H1 (cell line): ENCODE measurements around the gene UBASH3B. TPM values are rescaled to one million over a fixed set of nuclear protein-coding genes. Genes with fewer than 3 reads are reported as not detected.

Experiments
- CTCF ChIA-PET: fragments of 300-600 bp; sonication (Branson Sonifier 250); formaldehyde crosslinking; loops from one replicate; lab custom pipeline; 2021; ENCODE audit not compliant: partially characterized antibody; lab: Charles Lee
- POLR2A ChIA-PET: fragments of 300-600 bp; sonication (Branson Sonifier 250); formaldehyde crosslinking; loops from one replicate; lab custom pipeline; 2021; ENCODE audit warnings: inconsistent platforms; ENCODE audit not compliant: partially characterized antibody; lab: Charles Lee
- DNase-seq, 2 experiments: peaks; one replicate each; pipeline versions ENCODE4 v3.0.0 to v3.0.0-alpha.2; 2010 to 2022; ENCODE audit warnings: low spot score in 2 of 2, low read depth in 1 of 2, mixed read lengths in 1 of 2
- FAIRE-seq: peaks from 2 replicates; lab custom pipeline; 2011; peaks lifted over from hg19 to GRCh38; lab: Jason Lieb, UNC
- H2AFZ ChIP-seq: 2 replicates; pipeline ENCODE4 v1.8.1; 2012; ENCODE audit warnings: low read length, inconsistent platforms
- H2AK5ac ChIP-seq: 2 replicates; pipeline ENCODE4 v1.6.1; 2013; ENCODE audit warnings: low read depth, low read length
- H2BK120ac ChIP-seq: replicated peaks from 2 replicates; pipeline ENCODE3; 2013; ENCODE audit warnings: low read depth, low read length, inconsistent platforms
- H2BK12ac ChIP-seq: 2 replicates; pipeline ENCODE4 v1.6.1; 2013; ENCODE audit warnings: low read depth, low read length
- H2BK15ac ChIP-seq: 2 replicates; pipeline ENCODE4 v1.6.1; 2013; ENCODE audit warnings: low read length
- H2BK20ac ChIP-seq: 2 replicates; pipeline ENCODE4 v1.6.1; 2013; ENCODE audit warnings: low read length
- H2BK5ac ChIP-seq: 2 replicates; pipeline ENCODE4 v1.6.1; 2013; ENCODE audit warnings: low read depth, low read length
- H3K14ac ChIP-seq: 2 replicates; pipeline ENCODE4 v1.6.1; 2013; ENCODE audit warnings: inconsistent platforms; ENCODE audit not compliant: insufficient read length
- H3K18ac ChIP-seq: 2 replicates; pipeline ENCODE4 v1.6.1; 2013; ENCODE audit warnings: low read length; ENCODE audit errors: extremely low read depth
- H3K23ac ChIP-seq: 2 replicates; pipeline ENCODE4 v1.6.1; 2013; ENCODE audit warnings: inconsistent platforms; ENCODE audit not compliant: insufficient read length
- H3K23me2 ChIP-seq: 2 replicates; pipeline ENCODE4 v1.6.1; 2013; ENCODE audit warnings: low read depth, low read length
- H3K27ac ChIP-seq: 2 replicates; pipeline ENCODE4 v1.6.1; 2011; ENCODE audit warnings: low read depth, low read length, inconsistent platforms
- H3K27me3 ChIP-seq, 4 experiments: replicated peaks in 1 of 4; 1 replicate in 1 of 4; 2 replicates in 3 of 4; pipeline versions ENCODE4 v1.6.1 to v1.8.1; 2011 to 2013; ENCODE audit warnings: low read length in 3 of 4, mild to moderate bottlenecking in 3 of 4, inconsistent platforms in 2 of 4, mixed read lengths in 2 of 4, moderate library complexity in 1 of 4; ENCODE audit not compliant: control insufficient read depth in 3 of 4, insufficient read depth in 3 of 4; ENCODE audit errors: extremely low read depth in 1 of 4
- H3K36me3 ChIP-seq, 4 experiments: 2 replicates each; pipeline versions ENCODE4 v1.6.1 to v1.8.1; 2011 to 2013; ENCODE audit warnings: mild to moderate bottlenecking in 4 of 4, low read length in 3 of 4, moderate library complexity in 2 of 4, control low read depth in 1 of 4, inconsistent platforms in 1 of 4; ENCODE audit not compliant: insufficient read depth in 4 of 4, control insufficient read depth in 2 of 4
- H3K4ac ChIP-seq: replicated peaks from 2 replicates; pipeline ENCODE3; 2013; ENCODE audit warnings: low read length, low read depth, mixed read lengths, inconsistent platforms; ENCODE audit not compliant: insufficient read length
- H3K4me1 ChIP-seq, 4 experiments: replicated peaks in 1 of 4; 1 replicate in 1 of 4; 2 replicates in 3 of 4; pipeline versions ENCODE4 v1.6.1 to v1.8.1; 2011 to 2013; ENCODE audit warnings: low read length in 3 of 4, inconsistent platforms in 2 of 4, mixed read lengths in 1 of 4; ENCODE audit not compliant: insufficient read depth in 4 of 4, control insufficient read depth in 3 of 4
- H3K4me2 ChIP-seq, 2 experiments: 2 replicates each; pipeline versions ENCODE4 v1.6.1 to v1.8.1; 2011 to 2013; ENCODE audit warnings: low read depth in 2 of 2, low read length in 2 of 2, control low read depth in 1 of 2, inconsistent platforms in 1 of 2, mild to moderate bottlenecking in 1 of 2; ENCODE audit not compliant: insufficient read depth in 1 of 2
- H3K4me3 ChIP-seq, 4 experiments: fragments of 200-600, 300-600 bp in 1 of 4; sonication (generic), shearing (Covaris generic), sonication (Bioruptor Twin) in 1 of 4; 2 replicates each; pipeline versions ENCODE4 v1.5.1 to v1.8.1; 2011 to 2016; ENCODE audit warnings: low read length in 4 of 4, low read depth in 3 of 4, control low read depth in 2 of 4, inconsistent platforms in 2 of 4, mild to moderate bottlenecking in 2 of 4, mixed read lengths in 1 of 4, moderate library complexity in 1 of 4; ENCODE audit not compliant: insufficient read depth in 2 of 4; ENCODE audit errors: extremely low read depth in 1 of 4
- H3K56ac ChIP-seq: replicated peaks from 2 replicates; pipeline ENCODE3; 2013; ENCODE audit warnings: low read depth, mild to moderate bottlenecking, mixed read lengths, low read length, inconsistent platforms; ENCODE audit not compliant: insufficient read length
- H3K79me1 ChIP-seq: 2 replicates; pipeline ENCODE4 v1.6.1; 2013; ENCODE audit warnings: low read depth, low read length, control low read depth
- H3K79me2 ChIP-seq, 2 experiments: 2 replicates each; pipeline versions ENCODE4 v1.6.1 to v1.8.1; 2012 to 2013; ENCODE audit warnings: low read length in 2 of 2, mild to moderate bottlenecking in 2 of 2, inconsistent platforms in 1 of 2; ENCODE audit not compliant: insufficient read depth in 2 of 2, control insufficient read depth in 1 of 2
- H3K9ac ChIP-seq, 4 experiments: replicated peaks in 1 of 4; 1 replicate in 1 of 4; 2 replicates in 3 of 4; pipeline versions ENCODE4 v1.6.1 to v1.8.1; 2011 to 2013; ENCODE audit warnings: low read depth in 3 of 4, low read length in 3 of 4, control low read depth in 2 of 4, mild to moderate bottlenecking in 2 of 4, moderate library complexity in 2 of 4, inconsistent platforms in 1 of 4; ENCODE audit errors: extremely low read depth in 1 of 4
- H3K9me3 ChIP-seq, 2 experiments: 2 replicates each; pipeline versions ENCODE4 v1.6.1 to v1.8.1; 2012 to 2013; ENCODE audit warnings: mild to moderate bottlenecking in 2 of 2, moderate library complexity in 2 of 2, control low read depth in 1 of 2, inconsistent platforms in 1 of 2, low read depth in 1 of 2, low read length in 1 of 2, mixed read lengths in 1 of 2; ENCODE audit not compliant: insufficient read depth in 2 of 2
- H4K20me1 ChIP-seq, 2 experiments: replicated peaks in 1 of 2; 2 replicates each; pipeline versions ENCODE3 to v1.8.1; 2011 to 2013; ENCODE audit warnings: inconsistent platforms in 2 of 2, low read length in 2 of 2, mild to moderate bottlenecking in 1 of 2; ENCODE audit not compliant: insufficient read depth in 2 of 2, control insufficient read depth in 1 of 2
- H4K5ac ChIP-seq: 2 replicates; pipeline ENCODE4 v1.6.1; 2013; ENCODE audit warnings: low read length, low read depth, mixed read lengths, inconsistent platforms; ENCODE audit not compliant: insufficient read length
- H4K8ac ChIP-seq: 2 replicates; pipeline ENCODE4 v1.8.0; 2013; ENCODE audit warnings: mild to moderate bottlenecking, moderate library complexity, low read length, inconsistent platforms; ENCODE audit not compliant: insufficient read depth; ENCODE audit errors: extremely low read depth
- H4K91ac ChIP-seq: replicated peaks from 2 replicates; pipeline ENCODE3; 2013; ENCODE audit warnings: low read length, mixed read lengths, inconsistent platforms; ENCODE audit not compliant: insufficient read length
- GABPA ChIP-seq: IDR thresholded peaks from 2 replicates; pipeline ENCODE4 v1.6.1; 2011; ENCODE audit warnings: mild to moderate bottlenecking, low read length, moderate library complexity, borderline replicate concordance; ENCODE audit not compliant: insufficient read depth
- KDM1A ChIP-seq: fragments of 200-600, 300-600 bp; sonication (generic); IDR thresholded peaks from 2 replicates; pipeline ENCODE4 v1.7.1; 2016; ENCODE audit warnings: mild to moderate bottlenecking, low read length, borderline replicate concordance
- NANOG ChIP-seq: IDR thresholded peaks from 2 replicates; pipeline ENCODE4 v1.6.1; 2011; ENCODE audit warnings: low read length, low read depth, mild to moderate bottlenecking, inconsistent platforms; ENCODE audit not compliant: insufficient read depth, poor library complexity, severe bottlenecking
- POLR2AphosphoS5 ChIP-seq: IDR thresholded peaks from 2 replicates; pipeline ENCODE4 v1.6.1; 2011; ENCODE audit warnings: low read depth, low read length
- RXRA ChIP-seq: IDR thresholded peaks from 2 replicates; pipeline ENCODE4 v1.6.1; 2011; ENCODE audit warnings: low read depth, mild to moderate bottlenecking, low read length, moderate library complexity; ENCODE audit not compliant: insufficient read depth
- SP1 ChIP-seq: IDR thresholded peaks from 2 replicates; pipeline ENCODE4 v1.6.1; 2011; ENCODE audit warnings: low read depth, low read length
- TAF1 ChIP-seq: IDR thresholded peaks from 2 replicates; pipeline ENCODE4 v1.6.1; 2011; ENCODE audit warnings: mild to moderate bottlenecking, low read depth, low read length
- TAF7 ChIP-seq: optimal IDR thresholded peaks from 2 replicates; pipeline ENCODE3; 2011; ENCODE audit warnings: low read depth, mild to moderate bottlenecking, inconsistent platforms, low read length, moderate library complexity, borderline replicate concordance
- TCF12 ChIP-seq: IDR thresholded peaks from 2 replicates; pipeline ENCODE4 v1.6.1; 2011; ENCODE audit warnings: low read depth, mild to moderate bottlenecking, low read length
- YY1 ChIP-seq: IDR thresholded peaks from 2 replicates; pipeline ENCODE4 v1.6.1; 2011; ENCODE audit warnings: low read depth, mild to moderate bottlenecking, low read length
- WGBS, 2 experiments: shearing (Covaris generic) in 1 of 2; methylation state at CpG; one replicate each; pipeline versions ENCODE4 v1.1.6 to v1.1.7; 2013 to 2015; ENCODE audit warnings: low lambda C conversion rate in 2 of 2, mixed read lengths in 2 of 2, inconsistent platforms in 1 of 2, low coverage in 1 of 2, missing lambda C conversion rate in 1 of 2; ENCODE audit not compliant: insufficient replicate concordance in 2 of 2, insufficient coverage in 1 of 2, insufficient read length in 1 of 2; ENCODE audit errors: extremely low coverage in 1 of 2, missing lambda C conversion rate in 1 of 2; 5-methylcytosine and 5-hydroxymethylcytosine counted together
- polyA plus RNA-seq, 7 experiments: library from polyadenylated mRNA; depleted of rRNA in 3 of 7; stranded (reverse) in 5 of 7; unstranded in 2 of 7; fragments of >200 nt in 5 of 7; fragments of 200-250 nt in 2 of 7; gene quantifications; 1 replicate in 5 of 7; 2 replicates in 1 of 7; 4 replicates in 1 of 7; pipeline versions ENCODE4 v1.2.1 to v1.2.3, GENCODE V29; 2011 to 2013; ENCODE audit warnings: missing spikeins in 2 of 7, mixed read lengths in 2 of 7
- total RNA-seq: library from RNA; stranded (reverse); fragmentation: NEBNext Ultra II Directional; extraction: Animal tissue kit (Norgen Biotek cat#: 25700); gene quantifications from 2 replicates; pipeline ENCODE4 v1.2.1, GENCODE V29; 2021
- TF ChIP-seq, protein P1 (sequence below): IDR thresholded peaks from 2 replicates; pipeline ENCODE4 v1.6.1; 2011; ENCODE audit warnings: low read length, improper control_type of control experiment

The UBASH3B gene
- total and polyA plus RNA-seq, 2 of the 8 experiments (the other 6 are each of a cell fraction or from before 2014, with no cell fraction given), result 7.5 to 9.5 TPM

- H3K79me2 ChIP-seq, result no peaks in the 10 kb centered on the region
- H3K23me2 ChIP-seq, result no peaks in the 10 kb centered on the region
- no peak overlapping the region for H2BK12ac ChIP-seq
- 0 out of 2 replicates have a peak overlapping the region, but pooled peaks have one; percentile 24 for H2BK5ac ChIP-seq
- no peaks in the 10 kb centered on the region for H3K79me1 ChIP-seq
- FAIRE-seq, result no peak
- no peak overlapping the region for H3K23ac ChIP-seq
- H2BK20ac ChIP-seq, result no peak overlapping the region
- H3K14ac ChIP-seq, result no peak overlapping the region
- no peaks in the 10 kb centered on the region for H4K20me1 ChIP-seq
- no peaks in the 10 kb centered on the region for H3K36me3 ChIP-seq
- H3K4ac ChIP-seq, result no peak overlapping the region
- H3K4me3 ChIP-seq, result no peak overlapping the region
- H3K18ac ChIP-seq, result no peak overlapping the region
- H4K5ac ChIP-seq, result no peak overlapping the region
- H4K8ac ChIP-seq, result no peak overlapping the region
- POLR2A ChIA-PET, result no interaction called here
- no peak overlapping the region for H2AK5ac ChIP-seq
- no peak overlapping the region for H2AFZ ChIP-seq
- no peak overlapping the region for H2BK120ac ChIP-seq
- CTCF ChIA-PET, result interaction anchor here (0.7 to 24.9 kb wide), 5 partner anchors 12 to 154 kb away, joined by 4 to 356 read pairs (median 76); no protein-coding TSS in a partner anchor
- no peak for DNase-seq
- no peak overlapping the region for H3K4me2 ChIP-seq
- no peaks in the 10 kb centered on the region for H3K27me3 ChIP-seq
- H2BK15ac ChIP-seq, result no peak overlapping the region
- no peak overlapping the region for H3K27ac ChIP-seq
- no peak overlapping the region for H3K56ac ChIP-seq
- no peaks in the 10 kb centered on the region for H3K9me3 ChIP-seq
- H3K4me1 ChIP-seq, result peaks cover 0 to 2% (median 0%) of the 10 kb centered on the region in 4 experiments; a peak in 3 of 7 replicates
- TF ChIP-seq POLR2AphosphoS5, result no peak
- TF ChIP-seq NANOG, result no peak
- TF ChIP-seq GABPA, result no peak
- TF ChIP-seq TAF7, result no peak
- no peak for TF ChIP-seq KDM1A
- no peak for TF ChIP-seq YY1
- TF ChIP-seq SP1, result no peak
- no peak for TF ChIP-seq RXRA
- TF ChIP-seq TCF12, result no peak
- TF ChIP-seq, protein P1, sequence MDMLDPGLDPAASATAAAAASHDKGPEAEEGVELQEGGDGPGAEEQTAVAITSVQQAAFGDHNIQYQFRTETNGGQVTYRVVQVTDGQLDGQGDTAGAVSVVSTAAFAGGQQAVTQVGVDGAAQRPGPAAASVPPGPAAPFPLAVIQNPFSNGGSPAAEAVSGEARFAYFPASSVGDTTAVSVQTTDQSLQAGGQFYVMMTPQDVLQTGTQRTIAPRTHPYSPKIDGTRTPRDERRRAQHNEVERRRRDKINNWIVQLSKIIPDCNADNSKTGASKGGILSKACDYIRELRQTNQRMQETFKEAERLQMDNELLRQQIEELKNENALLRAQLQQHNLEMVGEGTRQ, result no peak
- no peak for TF ChIP-seq TAF1
- no peak overlapping the region for H3K9ac ChIP-seq
- WGBS, 2 experiments, result 92% methylated on average over 13 of the region's 13 CpGs; no CpG with 5 or more reads in 1 of the 2 experiments
- H4K91ac ChIP-seq, result no peak overlapping the region
These were observed 129.6 kb downstream of the UBASH3B start for GRCh38 chr11:122785031-122785541.
